GDM1 (cell line): ENCODE results near the gene ZNF516.
"Not testable (repeated sequence)": the region's sequence is repeated elsewhere in the genome, so short reads cannot be mapped to it uniquely, and the experiment has no call there.

Experiments
- DNase-seq: peaks from one replicate; lab custom pipeline; 2025; lab: John Stamatoyannopoulos, UW

Gene ZNF516

DNA sequence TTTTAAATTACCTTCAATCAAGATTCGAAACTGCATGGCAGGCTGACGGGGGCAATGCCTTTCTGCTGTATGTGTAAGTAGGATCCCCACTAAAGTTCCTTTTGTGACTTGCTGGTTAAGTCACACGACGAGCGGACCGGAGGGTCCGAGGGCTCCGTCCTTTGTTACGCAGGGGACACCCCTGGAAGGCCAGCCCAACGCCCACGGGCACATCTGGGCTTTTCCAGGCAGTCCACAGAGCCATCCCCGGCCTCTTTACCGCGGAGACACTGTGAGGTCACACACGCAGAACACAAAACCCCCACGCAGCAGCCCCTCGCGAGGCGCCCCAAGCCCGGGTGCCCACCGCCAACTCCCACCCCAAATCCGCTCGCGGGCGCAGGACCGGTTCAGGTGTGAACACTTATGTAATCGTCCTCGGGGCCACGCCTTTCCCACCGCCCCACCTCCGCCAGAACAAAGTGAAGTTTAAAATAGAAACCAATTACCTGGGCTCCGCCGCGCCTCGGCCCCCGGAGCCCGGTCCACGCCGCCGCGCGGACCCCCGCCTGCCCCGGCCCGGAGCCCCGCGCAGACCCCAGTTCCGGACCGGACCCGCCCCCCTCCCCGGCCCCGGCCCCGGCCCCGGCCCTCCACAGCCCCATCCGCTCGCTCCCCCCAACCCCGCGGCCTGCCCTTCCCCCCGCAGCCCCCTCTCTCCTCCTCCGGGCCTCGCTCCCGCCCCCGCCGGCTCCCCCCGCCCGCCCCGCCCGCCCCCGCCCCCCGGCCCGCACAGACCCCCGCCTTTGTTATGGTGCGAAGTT, 4.2 kb downstream of the ZNF516 start:
- no peak for DNase-seq

DNA sequence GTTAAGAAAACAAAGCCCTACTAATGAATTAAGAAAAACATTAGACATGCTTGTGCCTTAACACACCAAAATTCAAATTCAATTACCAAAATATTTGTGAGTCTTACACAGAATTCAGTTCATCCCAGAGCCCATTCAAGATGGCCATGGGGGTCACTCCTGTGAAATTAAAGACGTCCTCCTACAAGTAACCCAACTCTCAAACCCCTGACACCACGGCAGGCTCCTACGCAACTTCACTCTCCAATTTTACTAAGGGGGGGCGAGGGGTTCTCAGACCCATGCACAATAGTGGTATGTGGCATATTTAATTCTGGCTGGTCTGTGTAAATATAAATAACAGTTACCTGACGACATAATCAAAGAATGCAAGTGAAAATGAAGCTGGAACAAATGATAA, 5.0 kb downstream of the ZNF516 start:
- DNase-seq = no peak

GRCh38 chr18:76489081-76489480, 6.0 kb downstream of the ZNF516 start:
- no peak for DNase-seq

DNA sequence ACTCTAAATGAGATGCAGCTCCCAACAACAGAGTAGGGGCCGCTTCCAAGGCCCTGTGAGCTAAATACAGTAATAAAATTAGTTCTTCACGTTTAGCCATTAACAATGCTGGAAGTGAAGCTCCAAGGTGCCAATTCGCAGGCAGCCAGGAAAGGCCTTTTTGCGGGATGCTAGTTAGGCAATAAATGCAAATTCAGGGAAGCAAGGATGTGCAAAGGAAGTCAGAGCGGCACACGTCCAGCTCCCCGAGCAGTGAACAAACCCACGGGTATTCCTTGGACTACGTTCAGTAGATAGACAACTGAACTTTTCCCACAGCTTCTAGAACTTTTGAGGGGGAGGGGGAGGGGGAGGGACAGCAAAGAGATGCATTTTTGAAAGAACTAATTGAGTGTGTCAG, 6.9 kb downstream of the ZNF516 start:
- no peak for DNase-seq

GRCh38 chr18:76487782-76488181, 7.3 kb downstream of the ZNF516 start:
- no peak for DNase-seq

- no peak for DNase-seq
These were observed 8.0 kb downstream of the ZNF516 start for GRCh38 chr18:76487070-76487469.

DNA sequence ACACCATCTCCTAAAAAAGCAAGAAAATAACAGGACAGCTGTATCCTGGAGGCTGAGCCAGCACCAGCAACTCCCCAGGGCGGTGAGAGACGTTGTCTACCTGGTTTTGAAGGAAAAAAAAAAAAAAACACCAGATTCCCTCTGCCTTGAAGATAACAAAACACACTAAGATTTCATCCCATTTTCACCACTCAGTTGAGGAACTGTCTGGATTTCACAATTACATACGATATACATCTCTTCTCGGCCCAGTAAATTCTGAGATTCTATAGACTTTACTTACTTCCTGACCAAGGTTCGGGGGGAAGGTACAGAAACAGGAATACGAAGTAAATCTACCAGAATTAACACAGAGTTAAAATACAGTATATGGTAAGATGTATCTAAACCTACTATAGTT, 8.5 kb downstream of the ZNF516 start:
- DNase-seq = no peak

DNA sequence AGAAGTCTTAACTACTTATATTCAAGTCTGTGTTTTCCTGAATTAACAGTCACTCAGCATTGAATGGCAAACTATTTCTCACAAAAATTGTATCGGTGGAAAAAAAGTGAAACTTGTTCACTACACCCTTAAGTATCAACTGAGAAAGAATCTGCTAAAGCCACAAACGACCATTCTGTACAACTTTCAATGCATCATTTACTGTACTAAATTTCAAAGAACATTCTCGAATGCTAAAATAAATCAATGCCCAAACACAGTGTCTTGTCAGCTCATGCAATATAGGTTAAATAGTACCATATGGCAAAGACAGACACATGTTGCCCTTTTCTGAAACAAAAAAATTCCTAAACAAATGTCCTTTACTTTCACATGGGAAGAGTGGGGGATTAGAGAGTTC, 9.0 kb downstream of the ZNF516 start:
- DNase-seq = no peak

GRCh38 chr18:76484749-76485387, 10.2 kb downstream of the ZNF516 start:
- no peak for DNase-seq

- DNase-seq = no peak
These were observed 11.3 kb downstream of the ZNF516 start for GRCh38 chr18:76483780-76484179.

- DNase-seq = no peak
These were observed 11.9 kb downstream of the ZNF516 start for GRCh38 chr18:76482971-76483691.

DNA sequence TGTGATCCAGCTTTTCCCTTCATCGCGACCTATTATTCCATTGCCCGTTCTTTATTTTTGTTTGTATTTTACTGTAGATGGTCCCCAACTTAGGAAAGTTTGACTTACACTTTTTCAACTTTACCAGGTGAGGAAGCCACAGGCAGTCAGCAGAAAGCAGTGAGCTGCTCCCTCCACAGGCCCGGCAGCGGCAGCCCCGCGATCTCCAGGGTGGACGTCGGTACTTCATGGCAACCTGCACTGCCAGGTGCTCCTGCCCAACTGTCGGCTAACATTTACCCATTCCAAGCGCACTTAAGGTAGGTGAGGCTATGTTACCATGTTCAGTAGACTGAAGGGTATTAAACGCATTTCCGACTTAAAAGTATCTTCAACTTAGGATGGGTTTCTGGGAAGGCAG, 12.8 kb downstream of the ZNF516 start:
- DNase-seq = no peak

DNA sequence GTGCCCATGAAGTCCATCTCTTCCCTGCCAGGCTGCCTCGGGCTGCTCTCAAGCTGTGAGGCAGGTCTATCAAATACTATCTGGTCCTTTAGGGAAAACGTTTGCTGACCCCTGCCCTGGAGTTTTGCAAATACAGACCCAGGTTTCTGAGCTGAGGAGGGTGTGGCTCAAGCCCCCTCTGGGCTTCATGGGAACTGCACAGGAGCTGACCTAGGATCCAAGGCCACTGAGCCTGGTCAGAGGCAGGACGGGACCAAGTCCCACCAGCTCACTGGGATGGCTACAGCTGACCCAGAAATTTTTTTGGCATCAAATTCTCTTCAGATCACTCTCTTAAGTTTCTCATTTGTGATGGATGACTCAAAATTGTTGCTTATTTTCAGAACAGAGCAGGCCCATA, 14.1 kb downstream of the ZNF516 start:
- no peak for DNase-seq

DNA sequence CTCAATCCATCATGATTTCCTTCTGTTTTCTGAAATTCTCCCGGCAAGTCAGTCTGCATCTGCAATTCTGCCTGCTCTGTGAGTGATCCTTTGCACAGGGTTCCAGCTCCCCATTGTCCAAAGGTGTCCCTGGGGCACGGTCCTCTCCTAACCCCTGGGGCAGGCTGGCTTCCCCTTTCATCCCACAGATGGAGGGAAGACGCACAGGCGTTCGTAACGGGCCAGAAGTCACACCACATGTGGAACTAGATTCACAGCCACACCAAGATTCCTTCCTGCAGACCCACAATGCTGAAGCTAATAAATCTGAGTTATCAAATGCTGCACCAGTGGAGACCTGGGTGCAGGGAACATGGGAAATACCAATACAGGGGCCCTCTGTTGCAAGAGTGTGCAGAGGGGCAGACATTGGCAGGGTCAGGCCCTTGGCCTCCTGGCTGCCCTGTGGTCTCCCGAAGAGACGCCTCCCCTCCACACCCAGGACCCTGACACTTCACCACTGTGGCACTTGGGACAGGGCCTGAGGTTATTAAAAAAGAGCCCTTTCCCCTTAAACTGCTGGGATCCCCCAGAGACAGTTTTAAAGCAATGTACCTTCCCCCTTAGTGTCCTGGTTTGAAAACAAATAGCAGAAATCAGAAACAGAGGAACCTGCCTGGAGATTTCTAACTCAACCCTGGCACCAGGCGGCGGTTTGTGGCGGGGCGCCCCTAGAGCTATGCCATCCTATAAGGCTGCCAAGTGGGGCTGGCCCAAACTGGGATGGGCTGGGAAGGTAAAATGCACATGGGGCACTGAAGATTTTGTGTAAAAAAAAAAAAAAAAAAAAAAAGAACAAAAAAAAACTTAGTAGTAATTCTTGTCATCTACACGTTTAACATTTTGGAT, 15.4 kb downstream of the ZNF516 start:
- no peak for DNase-seq

DNA sequence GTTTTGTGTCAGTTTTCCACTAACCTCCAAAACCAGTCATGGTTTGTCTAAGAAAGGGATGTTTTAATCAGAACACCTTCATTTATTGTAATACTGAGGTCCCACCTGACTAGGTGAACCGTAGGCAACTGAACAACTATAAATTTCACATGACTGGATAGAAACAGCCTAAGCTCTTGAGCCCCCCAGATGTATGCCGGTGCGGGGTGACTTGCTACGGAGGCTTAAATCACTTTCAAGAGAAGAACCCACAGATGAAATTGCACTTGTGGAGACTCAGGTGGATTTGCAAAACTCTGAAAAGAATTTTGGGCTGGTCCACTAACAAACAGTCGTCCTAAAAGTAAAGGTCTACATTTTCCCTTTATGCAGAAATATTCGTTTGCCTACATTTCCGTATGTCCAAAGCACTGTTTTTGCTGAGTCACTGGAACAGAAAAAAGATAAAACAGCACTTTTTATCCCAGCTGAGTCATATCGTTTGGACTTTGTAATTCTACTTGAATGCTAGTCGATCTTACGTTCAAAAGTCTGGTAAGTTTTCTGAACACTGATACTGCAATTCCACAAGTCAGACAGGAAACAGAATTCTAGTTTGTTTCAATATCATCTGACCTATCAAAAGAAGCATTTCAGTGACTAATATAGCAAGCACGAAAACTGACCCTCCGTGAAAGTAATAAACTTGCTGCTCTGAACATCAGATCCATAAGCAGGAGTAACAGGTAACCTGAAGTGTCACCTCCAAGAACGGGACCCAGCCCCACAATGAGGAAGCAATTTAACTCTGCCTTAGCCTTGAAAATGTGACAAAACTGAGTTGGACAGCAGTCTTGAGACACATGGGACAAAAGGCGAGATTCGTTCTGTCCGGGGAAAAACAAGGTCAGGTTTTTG, 18.1 kb downstream of the ZNF516 start:
- DNase-seq = no peak

- no peak for DNase-seq
These were observed 19.4 kb downstream of the ZNF516 start for GRCh38 chr18:76475450-76476194.

- no peak for DNase-seq
These were observed 20.2 kb downstream of the ZNF516 start for GRCh38 chr18:76474824-76475223.

GRCh38 chr18:76473521-76473920, 21.5 kb downstream of the ZNF516 start:
- DNase-seq = not testable (repeated sequence)

- DNase-seq = no peak
These were observed 22.2 kb downstream of the ZNF516 start for GRCh38 chr18:76472829-76473228.

DNA sequence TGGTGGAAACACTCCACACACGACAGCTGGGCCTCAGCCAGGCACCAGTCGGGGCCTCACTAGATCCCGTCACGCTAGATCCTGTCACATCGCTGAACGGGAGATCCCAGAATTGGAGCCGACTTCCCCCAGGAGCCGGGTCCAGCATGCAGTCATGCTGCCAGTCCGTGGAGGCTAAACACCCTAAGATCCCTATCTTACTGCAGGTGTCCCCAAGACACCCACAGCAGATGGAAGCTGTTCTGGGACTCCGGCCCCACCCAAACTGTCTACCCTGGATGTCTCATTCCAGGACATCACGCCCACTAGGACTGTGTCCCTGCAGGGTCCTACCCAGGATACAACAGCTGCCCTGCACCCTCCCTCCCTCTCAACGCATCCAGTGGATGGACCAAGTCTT, 23.4 kb downstream of the ZNF516 start:
- no peak for DNase-seq
